Transverse colon (tissue), 3 donors: ENCODE measurements around the gene CPNE7.

Source experiments
- POLR2A ChIP-seq: fragments of 450-650 bp; IDR thresholded peaks from one replicate; pipeline ENCODE4 v1.6.1; 2016; ENCODE audit warnings: antibody characterized with exemption, mild to moderate bottlenecking, moderate library complexity
- TF ChIP-seq, protein P1 (sequence below), 5 experiments: fragments of 200-600 bp in 3 of 5; fragments of 450-650 bp in 2 of 5; sonication (generic) in 3 of 5; IDR thresholded peaks; 1 replicate in 2 of 5; 2 replicates in 3 of 5; pipeline ENCODE4 v1.5.1; 2016 to 2017; ENCODE audit warnings: antibody characterized with exemption in 5 of 5, inconsistent platforms in 3 of 5, mild to moderate bottlenecking in 2 of 5, moderate library complexity in 1 of 5

DNA sequence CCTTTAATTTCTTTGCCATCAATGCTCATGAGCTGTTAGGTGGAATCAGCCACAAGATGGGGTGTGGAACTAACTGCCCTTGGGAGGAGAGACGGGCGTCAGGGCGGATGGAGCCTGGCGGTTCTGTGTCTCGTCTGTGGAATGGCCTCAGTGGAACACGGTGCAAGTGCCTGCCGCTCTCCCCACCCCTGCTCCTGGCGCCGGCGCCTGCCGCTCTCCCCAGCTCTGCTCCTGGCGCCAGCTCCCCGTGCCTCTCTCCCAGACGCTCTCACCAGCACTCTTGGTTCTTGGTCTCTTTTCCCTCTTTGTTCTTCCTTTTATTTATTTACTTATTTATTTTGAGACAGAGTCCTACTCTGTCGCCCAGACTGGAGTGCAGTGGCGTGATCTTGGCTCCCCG lies 28.3 kb upstream of the CPNE7 start:
- TF ChIP-seq, protein P1, sequence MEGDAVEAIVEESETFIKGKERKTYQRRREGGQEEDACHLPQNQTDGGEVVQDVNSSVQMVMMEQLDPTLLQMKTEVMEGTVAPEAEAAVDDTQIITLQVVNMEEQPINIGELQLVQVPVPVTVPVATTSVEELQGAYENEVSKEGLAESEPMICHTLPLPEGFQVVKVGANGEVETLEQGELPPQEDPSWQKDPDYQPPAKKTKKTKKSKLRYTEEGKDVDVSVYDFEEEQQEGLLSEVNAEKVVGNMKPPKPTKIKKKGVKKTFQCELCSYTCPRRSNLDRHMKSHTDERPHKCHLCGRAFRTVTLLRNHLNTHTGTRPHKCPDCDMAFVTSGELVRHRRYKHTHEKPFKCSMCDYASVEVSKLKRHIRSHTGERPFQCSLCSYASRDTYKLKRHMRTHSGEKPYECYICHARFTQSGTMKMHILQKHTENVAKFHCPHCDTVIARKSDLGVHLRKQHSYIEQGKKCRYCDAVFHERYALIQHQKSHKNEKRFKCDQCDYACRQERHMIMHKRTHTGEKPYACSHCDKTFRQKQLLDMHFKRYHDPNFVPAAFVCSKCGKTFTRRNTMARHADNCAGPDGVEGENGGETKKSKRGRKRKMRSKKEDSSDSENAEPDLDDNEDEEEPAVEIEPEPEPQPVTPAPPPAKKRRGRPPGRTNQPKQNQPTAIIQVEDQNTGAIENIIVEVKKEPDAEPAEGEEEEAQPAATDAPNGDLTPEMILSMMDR (IDR thresholded peaks at IDR 0.05): no peak
- TF ChIP-seq POLR2A: no peak
